Suprapubic skin (tissue), 3 donors: Measurements from ENCODE around the gene MDP1.

Experiments used
- CTCF ChIP-seq, 2 donors: fragments of 200-600 bp in 1 of 2; fragments of 450-650 bp in 1 of 2; sonication (generic) in 1 of 2; IDR thresholded peaks; one replicate each; pipeline ENCODE4 v1.5.1; 2016 to 2019; ENCODE audit warnings: antibody characterized with exemption in 2 of 2, mild to moderate bottlenecking in 1 of 2, moderate library complexity in 1 of 2
- POLR2A ChIP-seq, 2 donors: fragments of 450-650 bp; IDR thresholded peaks; one replicate each; pipeline ENCODE4 v1.6.1; 2017; ENCODE audit warnings: antibody characterized with exemption in 2 of 2, mild to moderate bottlenecking in 2 of 2, moderate library complexity in 2 of 2

GRCh38 chr14:24192933-24193332 lies 22.9 kb downstream of the MDP1 start:
- TF ChIP-seq POLR2A (IDR thresholded peaks at IDR 0.05), result no peak
- TF ChIP-seq CTCF (IDR thresholded peaks at IDR 0.05), result no peak
